Fibroblast of lung (primary cell): ENCODE results near the gene TRIM46. TPM values are rescaled to one million over a fixed set of nuclear protein-coding genes. Genes with fewer than 3 reads are reported as not detected.

Experiments
- DNase-seq, 2 donors: peaks; one replicate each; pipeline versions ENCODE4 v3.0.0 to v3.0.0-alpha.2; 2010; ENCODE audit warnings: low read depth in 2 of 2
- H2AFZ ChIP-seq: 2 replicates; pipeline ENCODE4 v1.5.1; 2012; ENCODE audit warnings: low read length, control low read depth, inconsistent platforms
- H3K27ac ChIP-seq: 2 replicates; pipeline ENCODE4 v1.5.1; 2011; ENCODE audit warnings: low read length, control low read depth; ENCODE audit not compliant: insufficient read depth
- H3K27me3 ChIP-seq: 2 replicates; pipeline ENCODE4 v1.5.1; 2011; ENCODE audit warnings: mild to moderate bottlenecking, low read length; ENCODE audit not compliant: control insufficient read depth, insufficient read depth
- H3K36me3 ChIP-seq: 2 replicates; pipeline ENCODE4 v1.5.1; 2011; ENCODE audit warnings: low read length; ENCODE audit not compliant: control insufficient read depth, insufficient read depth
- H3K4me1 ChIP-seq: 2 replicates; pipeline ENCODE4 v1.5.1; 2011; ENCODE audit warnings: low read length; ENCODE audit not compliant: control insufficient read depth, insufficient read depth; ENCODE audit errors: extremely low read depth
- H3K4me2 ChIP-seq: 2 replicates; pipeline ENCODE4 v1.5.1; 2011; ENCODE audit warnings: low read length, control low read depth; ENCODE audit not compliant: insufficient read depth; ENCODE audit errors: extremely low read depth
- H3K4me3 ChIP-seq, 4 experiments: fragments of 200-600 bp in 1 of 4; sonication (generic) in 1 of 4; replicated peaks in 1 of 4; 2 replicates each; pipeline ENCODE4 v1.5.1; 2011 to 2016; ENCODE audit warnings: low read length in 4 of 4, low read depth in 3 of 4, mild to moderate bottlenecking in 3 of 4, control low read depth in 2 of 4, inconsistent platforms in 1 of 4, mixed read lengths in 1 of 4; ENCODE audit not compliant: insufficient read depth in 1 of 4; ENCODE audit errors: control extremely low read depth in 1 of 4
- H3K79me2 ChIP-seq: 2 replicates; pipeline ENCODE4 v1.5.1; 2012; ENCODE audit warnings: mild to moderate bottlenecking, low read length, inconsistent platforms; ENCODE audit not compliant: control insufficient read depth, insufficient read depth
- H3K9ac ChIP-seq: 2 replicates; pipeline ENCODE4 v1.5.1; 2011; ENCODE audit warnings: mild to moderate bottlenecking, low read length, control low read depth; ENCODE audit not compliant: insufficient read depth
- H3K9me3 ChIP-seq: 2 replicates; pipeline ENCODE4 v1.5.1; 2012; ENCODE audit warnings: low read depth, low read length; ENCODE audit not compliant: control insufficient read depth, insufficient read depth
- H4K20me1 ChIP-seq: 2 replicates; pipeline ENCODE4 v1.5.1; 2011; ENCODE audit warnings: low read length; ENCODE audit not compliant: control insufficient read depth, insufficient read depth; ENCODE audit errors: extremely low read depth
- EZH2 ChIP-seq: IDR thresholded peaks from 2 replicates; pipeline ENCODE4 v1.5.1; 2012; ENCODE audit warnings: low read length, control low read depth, mild to moderate bottlenecking; ENCODE audit errors: missing control alignments
- polyA plus RNA-seq, 2 donors: library from polyadenylated mRNA; depleted of rRNA in 1 of 2; stranded (reverse) in 1 of 2; unstranded in 1 of 2; fragments of >200 nt; gene quantifications; 2 replicates each; pipeline ENCODE4 v1.2.1, GENCODE V29; 2011 to 2012; ENCODE audit warnings: missing spikeins in 1 of 2
- total RNA-seq: library from RNA; depleted of rRNA; stranded (reverse); fragments of >200 nt; gene quantifications from 2 replicates; pipeline ENCODE4 v1.2.1, GENCODE V29; 2014
- TF ChIP-seq, protein P1 (sequence below), 2 donors: IDR thresholded peaks in 1 of 2; conservative IDR thresholded peaks in 1 of 2; 1 replicate in 1 of 2; 2 replicates in 1 of 2; pipeline ENCODE4 v1.5.1; 2011 to 2012; ENCODE audit warnings: low read length in 2 of 2, control low read depth in 1 of 2, inconsistent platforms in 1 of 2, low read depth in 1 of 2, mild to moderate bottlenecking in 1 of 2

The TRIM46 gene
- total and polyA plus RNA-seq, 2 donors (not counting 1 experiment from before 2014, with no cell fraction given) = 1.9 to 4.0 TPM

DNA sequence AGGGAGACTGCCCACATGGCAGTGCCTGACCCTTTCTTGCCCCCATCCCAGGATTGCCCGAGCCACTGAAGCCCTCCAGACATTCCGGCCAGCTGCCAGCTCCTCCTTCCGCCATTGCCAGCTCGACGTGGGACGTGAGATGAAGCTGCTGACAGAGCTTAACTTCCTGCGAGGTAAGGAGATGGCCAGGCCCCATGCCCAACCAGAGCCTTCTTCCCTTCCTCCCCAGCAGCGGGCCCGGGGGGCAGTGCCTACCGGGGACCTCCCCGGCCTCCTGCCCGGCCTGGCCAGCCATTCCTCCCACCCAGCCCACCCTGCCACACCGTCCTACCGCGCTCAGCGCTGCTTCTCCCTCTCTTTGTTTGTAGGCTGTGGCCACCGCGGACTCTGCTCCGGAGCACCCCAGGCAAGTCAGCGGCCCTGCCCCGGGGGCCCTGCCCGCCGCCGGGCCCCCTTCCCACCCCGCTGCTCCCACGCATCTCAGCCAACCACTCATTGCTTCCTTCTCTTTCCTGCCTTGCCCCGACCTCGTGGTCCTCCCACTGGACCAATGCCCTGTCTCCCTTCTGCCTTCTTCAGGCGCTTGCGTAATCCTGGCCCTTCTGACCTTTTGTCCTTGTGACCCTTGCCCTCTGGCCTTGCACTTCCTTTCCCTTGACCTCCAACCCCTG is 4.9 kb downstream of the TRIM46 start:
- no peak overlapping the region for H3K4me2 ChIP-seq
- DNase-seq = no peak
- peaks cover 17% of the 10 kb centered on the region for H3K36me3 ChIP-seq
- H3K9ac ChIP-seq = no peak overlapping the region
- H3K79me2 ChIP-seq = no peaks in the 10 kb centered on the region
- H3K4me1 ChIP-seq = peaks cover 6% of the 10 kb centered on the region
- H3K9me3 ChIP-seq = no peaks in the 10 kb centered on the region
- no peak overlapping the region for H3K27ac ChIP-seq
- no peak overlapping the region for H2AFZ ChIP-seq
- H3K27me3 ChIP-seq = no peaks in the 10 kb centered on the region
- no peaks in the 10 kb centered on the region for H4K20me1 ChIP-seq
- TF ChIP-seq EZH2 = no peak
- TF ChIP-seq, protein P1, sequence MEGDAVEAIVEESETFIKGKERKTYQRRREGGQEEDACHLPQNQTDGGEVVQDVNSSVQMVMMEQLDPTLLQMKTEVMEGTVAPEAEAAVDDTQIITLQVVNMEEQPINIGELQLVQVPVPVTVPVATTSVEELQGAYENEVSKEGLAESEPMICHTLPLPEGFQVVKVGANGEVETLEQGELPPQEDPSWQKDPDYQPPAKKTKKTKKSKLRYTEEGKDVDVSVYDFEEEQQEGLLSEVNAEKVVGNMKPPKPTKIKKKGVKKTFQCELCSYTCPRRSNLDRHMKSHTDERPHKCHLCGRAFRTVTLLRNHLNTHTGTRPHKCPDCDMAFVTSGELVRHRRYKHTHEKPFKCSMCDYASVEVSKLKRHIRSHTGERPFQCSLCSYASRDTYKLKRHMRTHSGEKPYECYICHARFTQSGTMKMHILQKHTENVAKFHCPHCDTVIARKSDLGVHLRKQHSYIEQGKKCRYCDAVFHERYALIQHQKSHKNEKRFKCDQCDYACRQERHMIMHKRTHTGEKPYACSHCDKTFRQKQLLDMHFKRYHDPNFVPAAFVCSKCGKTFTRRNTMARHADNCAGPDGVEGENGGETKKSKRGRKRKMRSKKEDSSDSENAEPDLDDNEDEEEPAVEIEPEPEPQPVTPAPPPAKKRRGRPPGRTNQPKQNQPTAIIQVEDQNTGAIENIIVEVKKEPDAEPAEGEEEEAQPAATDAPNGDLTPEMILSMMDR (conservative IDR thresholded peaks at IDR 0.05 in 1 of 2, IDR thresholded peaks at IDR 0.05 in 1 of 2; ENCODE audit: low read depth in 1 of 2, low read length in 2 of 2) = no peak
- no peak overlapping the region for H3K4me3 ChIP-seq

DNA sequence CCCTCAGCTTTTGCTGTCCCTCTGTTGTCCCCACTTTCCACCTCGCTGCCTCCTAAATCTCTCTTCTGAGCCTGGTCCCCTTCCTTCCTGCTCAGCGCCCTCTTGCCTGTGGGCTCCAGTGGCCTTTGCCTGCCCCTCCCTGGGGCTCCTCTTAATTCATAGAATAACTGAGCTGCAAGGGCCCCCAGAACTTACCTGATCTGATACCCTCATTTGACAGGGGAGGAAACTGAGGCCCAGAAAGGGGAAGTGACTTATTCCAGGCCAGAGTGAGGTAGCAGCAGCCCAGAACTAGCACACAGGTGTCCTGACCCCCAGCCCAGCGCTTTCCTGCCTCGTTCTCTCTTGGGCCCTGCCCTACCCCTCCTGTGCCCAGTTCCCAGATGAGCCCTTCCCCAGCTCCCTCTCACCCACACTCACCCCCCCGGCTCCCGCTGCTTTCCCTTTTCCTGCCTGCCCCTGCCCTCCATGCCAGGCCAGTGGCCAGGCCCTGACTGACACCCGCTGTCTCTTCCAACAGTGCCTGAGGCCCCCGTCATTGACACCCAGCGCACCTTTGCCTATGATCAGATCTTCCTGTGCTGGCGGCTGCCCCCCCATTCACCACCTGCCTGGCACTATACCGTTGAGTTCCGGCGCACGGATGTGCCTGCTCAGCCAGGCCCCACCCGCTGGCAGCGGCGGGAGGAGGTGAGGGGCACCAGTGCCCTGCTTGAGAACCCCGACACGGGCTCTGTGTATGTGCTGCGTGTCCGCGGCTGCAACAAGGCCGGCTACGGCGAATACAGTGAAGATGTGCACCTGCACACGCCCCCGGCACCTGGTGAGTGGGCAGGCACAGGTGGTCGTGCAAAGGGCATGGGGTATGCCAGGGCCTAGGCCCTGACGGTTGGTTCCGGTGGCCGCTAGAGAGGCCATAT is 5.7 kb downstream of the TRIM46 start:
- no peaks in the 10 kb centered on the region for H3K79me2 ChIP-seq
- H3K36me3 ChIP-seq = peaks cover 17% of the 10 kb centered on the region
- peaks cover 6% of the 10 kb centered on the region for H3K4me1 ChIP-seq
- H2AFZ ChIP-seq = no peak overlapping the region
- no peak overlapping the region for H3K9ac ChIP-seq
- H3K4me3 ChIP-seq = no peak overlapping the region
- TF ChIP-seq, protein P1 (conservative IDR thresholded peaks at IDR 0.05 in 1 of 2, IDR thresholded peaks at IDR 0.05 in 1 of 2; ENCODE audit: low read depth in 1 of 2, low read length in 2 of 2) = no peak
- no peak for TF ChIP-seq EZH2
- H4K20me1 ChIP-seq = no peaks in the 10 kb centered on the region
- H3K9me3 ChIP-seq = no peaks in the 10 kb centered on the region
- no peaks in the 10 kb centered on the region for H3K27me3 ChIP-seq
- H3K27ac ChIP-seq = no peak overlapping the region
- no peak overlapping the region for H3K4me2 ChIP-seq
- no peak for DNase-seq

DNA sequence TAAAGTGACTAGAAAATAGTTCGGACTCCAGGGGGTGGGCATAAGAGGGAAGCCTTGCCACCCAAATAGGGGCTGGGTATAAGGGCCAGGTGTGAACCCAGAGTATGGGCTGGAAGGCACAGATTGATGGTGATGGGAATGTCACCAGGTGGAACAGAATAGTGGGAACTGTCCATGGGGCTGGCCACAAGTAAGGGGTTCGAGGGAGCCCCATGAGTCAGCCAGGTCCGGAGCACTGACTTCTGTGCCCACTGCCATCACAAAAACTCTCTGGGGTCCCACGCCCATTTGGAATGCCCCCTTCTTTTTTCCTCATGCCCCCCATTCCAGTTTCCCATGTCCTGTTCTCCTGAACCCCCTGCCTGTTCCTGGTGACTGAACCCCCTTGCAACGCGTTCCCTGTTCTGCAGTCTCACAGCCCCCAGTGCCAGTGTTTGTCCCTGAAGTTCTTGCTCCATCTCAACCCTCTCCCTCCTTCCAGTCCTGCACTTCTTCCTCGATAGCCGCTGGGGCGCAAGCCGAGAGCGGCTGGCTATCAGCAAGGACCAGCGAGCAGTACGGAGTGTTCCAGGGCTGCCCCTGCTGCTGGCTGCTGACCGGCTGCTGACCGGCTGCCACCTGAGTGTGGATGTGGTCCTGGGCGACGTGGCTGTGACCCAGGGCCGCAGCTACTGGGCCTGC is 7.9 kb downstream of the TRIM46 start:
- H3K36me3 ChIP-seq = peaks cover 19% of the 10 kb centered on the region
- H2AFZ ChIP-seq = no peak overlapping the region
- H3K27ac ChIP-seq = no peak overlapping the region
- H4K20me1 ChIP-seq = no peaks in the 10 kb centered on the region
- no peak for TF ChIP-seq EZH2
- TF ChIP-seq, protein P1 (conservative IDR thresholded peaks at IDR 0.05 in 1 of 2, IDR thresholded peaks at IDR 0.05 in 1 of 2; ENCODE audit: low read depth in 1 of 2, low read length in 2 of 2) = no peak
- H3K27me3 ChIP-seq = no peaks in the 10 kb centered on the region
- H3K79me2 ChIP-seq = no peaks in the 10 kb centered on the region
- no peak overlapping the region for H3K4me3 ChIP-seq
- H3K9ac ChIP-seq = no peak overlapping the region
- no peak for DNase-seq
- no peaks in the 10 kb centered on the region for H3K9me3 ChIP-seq
- peaks cover 2% of the 10 kb centered on the region for H3K4me1 ChIP-seq
- H3K4me2 ChIP-seq = no peak overlapping the region
